ENCODE measurements around the gene PLA2G2C. TPM values are rescaled to one million over a fixed set of nuclear protein-coding genes. Genes with fewer than 3 reads are reported as not detected.

The PLA2G2C gene
- total and polyA plus RNA-seq, 2 donors (not counting 3 experiments of a cell fraction or from before 2014, with no cell fraction given), result not detected

- no peak overlapping the region for H3K4me3 ChIP-seq (replicated peaks in 1 of 3; ENCODE audit: insufficient read depth in 1 of 3, low read depth in 1 of 3, low read length in 3 of 3)
- no peaks in the 10 kb centered on the region for H3K79me2 ChIP-seq (ENCODE audit: control insufficient read depth, insufficient read depth, low read length)
- FAIRE-seq, result no peak
- peaks cover under 1% of the 10 kb centered on the region for H3K4me1 ChIP-seq (ENCODE audit: control insufficient read depth, extremely low read depth, insufficient read depth, low read length)
- no peak overlapping the region for H3K4me2 ChIP-seq (ENCODE audit: insufficient read depth, low read length)
- no peak overlapping the region for H3K9ac ChIP-seq (replicated peaks; ENCODE audit: extremely low read depth, insufficient read depth, low read length)
- no peak for TF ChIP-seq POLR2AphosphoS5 (IDR thresholded peaks at IDR 0.05; ENCODE audit: insufficient read depth, low read depth, low read length)
- no peak for TF ChIP-seq MAX (IDR thresholded peaks at IDR 0.05; ENCODE audit: insufficient read depth, insufficient read length)
- no peak for TF ChIP-seq MYC (IDR thresholded peaks at IDR 0.05; ENCODE audit: low read depth, low read length)
- TF ChIP-seq, protein P1, sequence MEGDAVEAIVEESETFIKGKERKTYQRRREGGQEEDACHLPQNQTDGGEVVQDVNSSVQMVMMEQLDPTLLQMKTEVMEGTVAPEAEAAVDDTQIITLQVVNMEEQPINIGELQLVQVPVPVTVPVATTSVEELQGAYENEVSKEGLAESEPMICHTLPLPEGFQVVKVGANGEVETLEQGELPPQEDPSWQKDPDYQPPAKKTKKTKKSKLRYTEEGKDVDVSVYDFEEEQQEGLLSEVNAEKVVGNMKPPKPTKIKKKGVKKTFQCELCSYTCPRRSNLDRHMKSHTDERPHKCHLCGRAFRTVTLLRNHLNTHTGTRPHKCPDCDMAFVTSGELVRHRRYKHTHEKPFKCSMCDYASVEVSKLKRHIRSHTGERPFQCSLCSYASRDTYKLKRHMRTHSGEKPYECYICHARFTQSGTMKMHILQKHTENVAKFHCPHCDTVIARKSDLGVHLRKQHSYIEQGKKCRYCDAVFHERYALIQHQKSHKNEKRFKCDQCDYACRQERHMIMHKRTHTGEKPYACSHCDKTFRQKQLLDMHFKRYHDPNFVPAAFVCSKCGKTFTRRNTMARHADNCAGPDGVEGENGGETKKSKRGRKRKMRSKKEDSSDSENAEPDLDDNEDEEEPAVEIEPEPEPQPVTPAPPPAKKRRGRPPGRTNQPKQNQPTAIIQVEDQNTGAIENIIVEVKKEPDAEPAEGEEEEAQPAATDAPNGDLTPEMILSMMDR (IDR thresholded peaks at IDR 0.05; ENCODE audit: extremely low read depth in 1 of 2, insufficient read depth in 1 of 2, low read depth in 1 of 2, low read length in 2 of 2), result no peak
- TF ChIP-seq EZH2 (IDR thresholded peaks at IDR 0.05; ENCODE audit: borderline replicate concordance, low read depth, low read length, severe bottlenecking), result no peak
- no peak for TF ChIP-seq GATA2 (IDR thresholded peaks at IDR 0.05; ENCODE audit: insufficient read depth, insufficient read length, low read depth, low read length)
- TF ChIP-seq JUN (IDR thresholded peaks at IDR 0.05; ENCODE audit: borderline replicate concordance, insufficient read depth, insufficient read length, low read depth), result no peak
- TF ChIP-seq FOS (IDR thresholded peaks at IDR 0.05; ENCODE audit: borderline replicate concordance, insufficient read depth, low read length), result no peak
- TF ChIP-seq POLR2A (IDR thresholded peaks at IDR 0.05; ENCODE audit: low read depth, low read length), result no peak
- no peak overlapping the region for H2AFZ ChIP-seq (ENCODE audit: low read depth, low read length)
- no peaks in the 10 kb centered on the region for H3K9me1 ChIP-seq (replicated peaks; ENCODE audit: control insufficient read depth, extremely low read depth, insufficient read depth, low read length)
- no TSS peak for BruUV-seq (replicated peaks)
- intact Hi-C loops (cut with micrococcal nuclease) (no loop called here), dilution Hi-C loops (cut with MboI; ENCODE audit: extremely low pct_ligation_motif_present, low sequenced_read_pairs) (no loop called here)
- ChIA-PET POLR2A (no interaction called here), CTCF (interaction anchor here (1.1 to 2.9 kb wide), 6 partner anchors 9 to 315 kb away, joined by 3 to 16 read pairs (median 4); no protein-coding TSS in a partner anchor)
- peaks cover 4 to 8% of the 10 kb centered on the region in 2 experiments for H3K27me3 ChIP-seq (ENCODE audit: control insufficient read depth in 2 of 2, insufficient read depth in 2 of 2, low read length in 2 of 2)
- DNase-seq (ENCODE audit: low read depth, low spot score), result no peak
- H3K36me3 ChIP-seq (ENCODE audit: control insufficient read depth in 2 of 2, extremely low read depth in 1 of 2, insufficient read depth in 2 of 2, low read length in 2 of 2), result no peaks in the 10 kb centered on the region
- H3K27ac ChIP-seq (ENCODE audit: insufficient read depth, low read depth, low read length), result no peak overlapping the region
- no peaks in the 10 kb centered on the region for H3K9me3 ChIP-seq (replicated peaks; ENCODE audit: control insufficient read depth, insufficient read depth, low read length)
- no peaks in the 10 kb centered on the region for H4K20me1 ChIP-seq (replicated peaks; ENCODE audit: control insufficient read depth, extremely low read depth, insufficient read depth, low read length)
These were observed 6.0 kb downstream of the PLA2G2C start for GRCh38 chr1:20180129-20180843.

Data from endothelial cell of umbilical vein (primary cell).